ENCODE measurements around the gene POLDIP3. TPM values are rescaled to one million over a fixed set of nuclear protein-coding genes. Genes with fewer than 3 reads are reported as not detected.

The POLDIP3 gene
- total RNA-seq, 1 experiment from 2014 or later: 67.6 TPM

GRCh38 chr22:42654436-42655073, 39.9 kb upstream of the POLDIP3 start:
- no peak for DNase-seq (ENCODE audit: low read depth, low spot score)
- RAD21 ChIA-PET (ENCODE audit: low non-redundant PET in 1 of 2, low total read pairs in 2 of 2, uncharacterized antibody in 2 of 2, unreplicated experiment in 2 of 2): no interaction called here
- POLR2A ChIA-PET: interaction anchor here (1.6 kb wide), 1 partner anchor 39 kb away, joined by 4 read pairs; no protein-coding TSS in a partner anchor
- Histone ChIP-seq H3K4me1 (ENCODE audit: control insufficient read depth in 1 of 2, insufficient read depth in 2 of 2, low read length in 2 of 2) (peaks cover 5 to 11% of the 10 kb centered on the region in 2 experiments; a peak in 2 of 4 replicates), H3K27ac (ENCODE audit: low read depth, low read length) (no peak overlapping the region), H2AFZ (ENCODE audit: low read depth, low read length, poor library complexity, severe bottlenecking) (no peak overlapping the region), H3K9me3 (ENCODE audit: control insufficient read depth in 1 of 2, insufficient read depth in 1 of 2, low read depth in 1 of 2, low read length in 2 of 2) (no peaks in the 10 kb centered on the region), H3K27me3 (ENCODE audit: insufficient read depth, low read length) (no peaks in the 10 kb centered on the region), H3K9me2 (ENCODE audit: insufficient read depth) (no peaks in the 10 kb centered on the region), H4K20me1 (ENCODE audit: insufficient read depth) (no peaks in the 10 kb centered on the region), H3K9ac (ENCODE audit: low read length) (no peak overlapping the region), H3K36me3 (ENCODE audit: control insufficient read depth in 1 of 2, insufficient read depth in 2 of 2, low read length in 2 of 2) (no peaks in the 10 kb centered on the region), H3K4me3 (replicated peaks in 1 of 2; ENCODE audit: low read depth in 1 of 2, low read length in 2 of 2) (no peak overlapping the region), H3K4me2 (ENCODE audit: low read length) (no peak overlapping the region), H3K79me2 (ENCODE audit: insufficient read depth, low read length) (no peaks in the 10 kb centered on the region)
- CTCF ChIA-PET: no interaction called here
- intact Hi-C loops (cut with micrococcal nuclease): no loop called here
- TF ChIP-seq EGR1 (IDR thresholded peaks at IDR 0.05; ENCODE audit: low read depth) (no peak), ELF1 (IDR thresholded peaks at IDR 0.05; ENCODE audit: borderline replicate concordance, low read depth) (no peak), MAX (IDR thresholded peaks at IDR 0.05) (no peak), TCF7L2 (IDR thresholded peaks at IDR 0.05; ENCODE audit: borderline replicate concordance, extremely low read depth, insufficient read depth, insufficient read length) (no peak), EZH2 (IDR thresholded peaks at IDR 0.05) (no peak), ZNF274 (IDR thresholded peaks at IDR 0.05; ENCODE audit: low read depth, low read length) (no peak), CEBPB (IDR thresholded peaks at IDR 0.05; ENCODE audit: low read depth) (no peak), SRF (IDR thresholded peaks at IDR 0.05; ENCODE audit: low read depth) (no peak), EZH2phosphoT487 (IDR thresholded peaks at IDR 0.05; ENCODE audit: borderline replicate concordance) (no peak), SIN3A (IDR thresholded peaks at IDR 0.05; ENCODE audit: low read depth) (no peak)
- no peak for ATAC-seq
- BruUV-seq (replicated peaks): no TSS peak

GRCh38 chr22:42653999-42654398, 39.3 kb upstream of the POLDIP3 start:
- ChIA-PET CTCF (no interaction called here), POLR2A (interaction anchor here (1.6 kb wide), 1 partner anchor 38 kb away, joined by 4 read pairs; no protein-coding TSS in a partner anchor), RAD21 (ENCODE audit: low non-redundant PET in 1 of 2, low total read pairs in 2 of 2, uncharacterized antibody in 2 of 2, unreplicated experiment in 2 of 2) (no interaction called here)
- Histone ChIP-seq H3K4me1 (ENCODE audit: control insufficient read depth in 1 of 2, insufficient read depth in 2 of 2, low read length in 2 of 2) (peaks cover 5 to 13% of the 10 kb centered on the region in 2 experiments; a peak in 2 of 4 replicates), H3K4me2 (ENCODE audit: low read length) (no peak overlapping the region), H2AFZ (ENCODE audit: low read depth, low read length, poor library complexity, severe bottlenecking) (no peak overlapping the region), H3K4me3 (replicated peaks in 1 of 2; ENCODE audit: low read depth in 1 of 2, low read length in 2 of 2) (no peak overlapping the region), H3K9me3 (ENCODE audit: control insufficient read depth in 1 of 2, insufficient read depth in 1 of 2, low read depth in 1 of 2, low read length in 2 of 2) (no peaks in the 10 kb centered on the region), H4K20me1 (ENCODE audit: insufficient read depth) (no peaks in the 10 kb centered on the region), H3K27me3 (ENCODE audit: insufficient read depth, low read length) (no peaks in the 10 kb centered on the region), H3K9ac (ENCODE audit: low read length) (no peak overlapping the region), H3K79me2 (ENCODE audit: insufficient read depth, low read length) (no peaks in the 10 kb centered on the region), H3K27ac (ENCODE audit: low read depth, low read length) (no peak overlapping the region), H3K36me3 (ENCODE audit: control insufficient read depth in 1 of 2, insufficient read depth in 2 of 2, low read length in 2 of 2) (no peaks in the 10 kb centered on the region), H3K9me2 (ENCODE audit: insufficient read depth) (no peaks in the 10 kb centered on the region)
- intact Hi-C loops (cut with micrococcal nuclease): no loop called here
- no TSS peak for BruUV-seq (replicated peaks)
- DNase-seq (ENCODE audit: low read depth, low spot score): no peak
- ATAC-seq: no peak
- TF ChIP-seq YY1 (IDR thresholded peaks at IDR 0.05; ENCODE audit: extremely low read depth, insufficient replicate concordance, low read depth, low read length): no peak
- no peak for TF ChIP-seq ZNF274 (IDR thresholded peaks at IDR 0.05; ENCODE audit: low read depth, low read length)
- no peak for TF ChIP-seq ZBTB33 (IDR thresholded peaks at IDR 0.05; ENCODE audit: extremely low read depth, insufficient replicate concordance, low read length)
- TF ChIP-seq POLR2A (IDR thresholded peaks at IDR 0.05; ENCODE audit: borderline replicate concordance, extremely low read depth, insufficient read depth, insufficient read length): no peak
- no peak for TF ChIP-seq RAD21 (IDR thresholded peaks at IDR 0.05; ENCODE audit: low read depth)
- no peak for TF ChIP-seq JUND (IDR thresholded peaks at IDR 0.05)
- no peak for TF ChIP-seq ELF1 (IDR thresholded peaks at IDR 0.05; ENCODE audit: borderline replicate concordance, low read depth)
- TF ChIP-seq EZH2phosphoT487 (IDR thresholded peaks at IDR 0.05; ENCODE audit: borderline replicate concordance): no peak
